BLaER1 (cell line): ENCODE measurements around the gene BRD1.
A peak's percentile ranks its signal among the peaks of the same experiment; 100 is the strongest.

ENCODE experiments used
- H3K27ac ChIP-seq: shearing (Covaris generic); formaldehyde crosslinking; 2 replicates; pipeline ENCODE4 v1.8.1; 2022
- H3K27me3 ChIP-seq: shearing (Covaris generic); formaldehyde crosslinking; 2 replicates; pipeline ENCODE4 v1.8.1; 2022
- H3K36me3 ChIP-seq: shearing (Covaris generic); formaldehyde crosslinking; 2 replicates; pipeline ENCODE4 v1.8.1; 2022
- H3K4me1 ChIP-seq: shearing (Covaris generic); formaldehyde crosslinking; 2 replicates; pipeline ENCODE4 v1.8.1; 2022
- H3K4me2 ChIP-seq: shearing (Covaris generic); formaldehyde crosslinking; 2 replicates; pipeline ENCODE4 v1.8.1; 2022
- H3K4me3 ChIP-seq: shearing (Covaris generic); formaldehyde crosslinking; 2 replicates; pipeline ENCODE4 v1.8.1; 2022
- H3K9ac ChIP-seq: shearing (Covaris generic); formaldehyde crosslinking; 2 replicates; pipeline ENCODE4 v1.8.1; 2022
- H3K9me3 ChIP-seq: shearing (Covaris generic); formaldehyde crosslinking; 2 replicates; pipeline ENCODE4 v1.8.1; 2022
- H4K20me1 ChIP-seq: shearing (Covaris generic); formaldehyde crosslinking; 2 replicates; pipeline ENCODE4 v1.8.1; 2022
- Cebpa-rat ChIP-seq: shearing (Covaris generic); IDR thresholded peaks from 2 replicates; pipeline ENCODE4 v1.8.1; 2022

BRD1 gene

GRCh38 chr22:49866134-49866533, 38.5 kb upstream of the BRD1 start:
- H4K20me1 ChIP-seq, result peaks cover 98% of the 10 kb centered on the region
- H3K27ac ChIP-seq, result no peak overlapping the region
- peaks cover 8% of the 10 kb centered on the region; the same call in 1 of the 2 replicates for H3K4me1 ChIP-seq
- peaks cover 89% of the 10 kb centered on the region for H3K36me3 ChIP-seq
- H3K9ac ChIP-seq, result no peak overlapping the region
- no peaks in the 10 kb centered on the region for H3K27me3 ChIP-seq
- H3K4me2 ChIP-seq, result no peak overlapping the region
- H3K9me3 ChIP-seq, result peaks cover 99% of the 10 kb centered on the region
- no peak overlapping the region for H3K4me3 ChIP-seq
- TF ChIP-seq Cebpa-rat, result no peak

- no peak for TF ChIP-seq Cebpa-rat
- peaks cover 4% of the 10 kb centered on the region; the same call in 1 of the 2 replicates for H3K4me1 ChIP-seq
Observed at GRCh38 chr22:49865156-49865555, 37.5 kb upstream of the BRD1 start.

GRCh38 chr22:49863931-49864330, 36.3 kb upstream of the BRD1 start:
- Histone ChIP-seq H3K4me3 (no peak overlapping the region), H3K27me3 (no peaks in the 10 kb centered on the region), H3K9me3 (peaks cover 81% of the 10 kb centered on the region), H3K36me3 (peaks cover 94% of the 10 kb centered on the region), H3K4me1 (peaks cover 1% of the 10 kb centered on the region; the same call in 1 of the 2 replicates), H4K20me1 (peaks cover 98% of the 10 kb centered on the region), H3K27ac (no peak overlapping the region), H3K4me2 (no peak overlapping the region), H3K9ac (no peak overlapping the region)
- TF ChIP-seq Cebpa-rat, result no peak

More at GRCh38 chr22:49865156-49865555, 37.5 kb upstream of the BRD1 start:
- H3K27ac ChIP-seq, result no peak overlapping the region
- peaks cover 94% of the 10 kb centered on the region for H3K36me3 ChIP-seq
- H3K9me3 ChIP-seq, result peaks cover 92% of the 10 kb centered on the region
- H3K27me3 ChIP-seq, result no peaks in the 10 kb centered on the region
- H3K4me3 ChIP-seq, result peak overlapping the region; percentile 4; the same call in 1 of the 2 replicates
- no peak overlapping the region for H3K9ac ChIP-seq
- peaks cover 98% of the 10 kb centered on the region for H4K20me1 ChIP-seq
- H3K4me2 ChIP-seq, result no peak overlapping the region

- no peak overlapping the region for H3K4me3 ChIP-seq
- H3K27ac ChIP-seq, result no peak overlapping the region
- TF ChIP-seq Cebpa-rat, result no peak
- peaks cover 16% of the 10 kb centered on the region for H3K4me1 ChIP-seq
- no peaks in the 10 kb centered on the region for H3K27me3 ChIP-seq
- H3K9ac ChIP-seq, result no peak overlapping the region
- peaks cover 98% of the 10 kb centered on the region for H4K20me1 ChIP-seq
- H3K4me2 ChIP-seq, result no peak overlapping the region
- peaks cover 93% of the 10 kb centered on the region for H3K36me3 ChIP-seq
- peaks cover 69% of the 10 kb centered on the region for H3K9me3 ChIP-seq
Observed at GRCh38 chr22:49862496-49862776, 34.8 kb upstream of the BRD1 start.

- peaks cover 93% of the 10 kb centered on the region for H3K36me3 ChIP-seq
Observed at GRCh38 chr22:49861642-49862495, 34.2 kb upstream of the BRD1 start.

GRCh38 chr22:49858827-49859226, 31.2 kb upstream of the BRD1 start:
- Histone ChIP-seq H3K36me3 (peaks cover 74% of the 10 kb centered on the region), H3K4me2 (peak overlapping the region; percentile 39; the same call in 1 of the 2 replicates), H3K4me1 (peaks cover 44% of the 10 kb centered on the region), H3K27me3 (no peaks in the 10 kb centered on the region), H3K27ac (no peak overlapping the region), H4K20me1 (peaks cover 98% of the 10 kb centered on the region), H3K4me3 (no peak overlapping the region), H3K9me3 (peaks cover 33% of the 10 kb centered on the region), H3K9ac (no peak overlapping the region)
- TF ChIP-seq Cebpa-rat, result no peak

More at GRCh38 chr22:49861642-49862495, 34.2 kb upstream of the BRD1 start:
- Histone ChIP-seq H3K27me3 (no peaks in the 10 kb centered on the region), H3K9me3 (peaks cover 63% of the 10 kb centered on the region), H4K20me1 (peaks cover 98% of the 10 kb centered on the region), H3K4me2 (no peak overlapping the region), H3K27ac (no peak overlapping the region), H3K4me1 (peaks cover 22% of the 10 kb centered on the region), H3K4me3 (no peak overlapping the region), H3K9ac (no peak overlapping the region)
- no peak for TF ChIP-seq Cebpa-rat

- Histone ChIP-seq H3K4me1 (peaks cover 54% of the 10 kb centered on the region), H3K27me3 (no peaks in the 10 kb centered on the region), H4K20me1 (peaks cover 79% of the 10 kb centered on the region), H3K27ac (no peak overlapping the region), H3K4me3 (no peak overlapping the region), H3K36me3 (peaks cover 56% of the 10 kb centered on the region), H3K4me2 (peak overlapping the region; percentile 33; the same call in 1 of the 2 replicates), H3K9ac (no peak overlapping the region), H3K9me3 (peaks cover 14% of the 10 kb centered on the region)
- no peak for TF ChIP-seq Cebpa-rat
Observed at GRCh38 chr22:49856766-49857618, 29.3 kb upstream of the BRD1 start.

GRCh38 chr22:49856343-49856742, 28.7 kb upstream of the BRD1 start:
- H3K9me3 ChIP-seq, result peaks cover 8% of the 10 kb centered on the region
- no peak for TF ChIP-seq Cebpa-rat
- peaks cover 73% of the 10 kb centered on the region for H4K20me1 ChIP-seq
- H3K4me1 ChIP-seq, result peaks cover 61% of the 10 kb centered on the region
- peak overlapping the region; percentile 93 for H3K4me2 ChIP-seq
- H3K27ac ChIP-seq, result 0 out of 2 replicates have a peak overlapping the region, but pooled peaks have one; percentile 1
- H3K36me3 ChIP-seq, result peaks cover 49% of the 10 kb centered on the region
- 0 out of 2 replicates have a peak overlapping the region, but pooled peaks have one; percentile 97 for H3K9ac ChIP-seq
- no peak overlapping the region for H3K4me3 ChIP-seq
- peaks cover 5% of the 10 kb centered on the region for H3K27me3 ChIP-seq

GRCh38 chr22:49855251-49855911, 27.7 kb upstream of the BRD1 start:
- peaks cover 15% of the 10 kb centered on the region for H3K27me3 ChIP-seq
- peaks cover 66% of the 10 kb centered on the region for H3K4me1 ChIP-seq
- H3K9me3 ChIP-seq, result peaks cover 4% of the 10 kb centered on the region; the same call in 1 of the 2 replicates
- peak overlapping the region; percentile 97 for H3K4me3 ChIP-seq
- H3K9ac ChIP-seq, result peak overlapping the region; percentile 97
- peak overlapping the region; percentile 96; the same call in 1 of the 2 replicates for H3K27ac ChIP-seq
- H3K36me3 ChIP-seq, result peaks cover 42% of the 10 kb centered on the region
- peak overlapping the region; percentile 93 for H3K4me2 ChIP-seq
- TF ChIP-seq Cebpa-rat, result no peak
- H4K20me1 ChIP-seq, result peaks cover 63% of the 10 kb centered on the region
